ENCODE results near the gene NRCAM. TPM values are rescaled to one million over a fixed set of nuclear protein-coding genes. Genes with fewer than 3 reads are reported as not detected.

Gene NRCAM
- total RNA-seq, 1 experiment from 2014 or later: 2.7 TPM

GRCh38 chr7:108402865-108403264 is 53.4 kb downstream of the NRCAM start:
- TF ChIP-seq, protein P1, sequence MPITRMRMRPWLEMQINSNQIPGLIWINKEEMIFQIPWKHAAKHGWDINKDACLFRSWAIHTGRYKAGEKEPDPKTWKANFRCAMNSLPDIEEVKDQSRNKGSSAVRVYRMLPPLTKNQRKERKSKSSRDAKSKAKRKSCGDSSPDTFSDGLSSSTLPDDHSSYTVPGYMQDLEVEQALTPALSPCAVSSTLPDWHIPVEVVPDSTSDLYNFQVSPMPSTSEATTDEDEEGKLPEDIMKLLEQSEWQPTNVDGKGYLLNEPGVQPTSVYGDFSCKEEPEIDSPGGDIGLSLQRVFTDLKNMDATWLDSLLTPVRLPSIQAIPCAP (CRISPR knock-in tag; IDR thresholded peaks at IDR 0.05): no peak
- TF ChIP-seq HMGXB4 (CRISPR knock-in tag; IDR thresholded peaks at IDR 0.05) (no peak), ZNF263 (CRISPR knock-in tag; IDR thresholded peaks at IDR 0.05; ENCODE audit: low read depth) (no peak), CREM (CRISPR knock-in tag; IDR thresholded peaks at IDR 0.05) (no peak), TEAD4 (CRISPR knock-in tag; IDR thresholded peaks at IDR 0.05) (no peak), RELA (CRISPR knock-in tag; IDR thresholded peaks at IDR 0.05; ENCODE audit: borderline replicate concordance) (no peak), RORB (CRISPR knock-in tag; IDR thresholded peaks at IDR 0.05) (no peak), AR (CRISPR knock-in tag; IDR thresholded peaks at IDR 0.05) (no peak), ZNF232 (CRISPR knock-in tag; IDR thresholded peaks at IDR 0.05) (no peak), NFE2L1 (CRISPR knock-in tag; IDR thresholded peaks at IDR 0.05) (no peak), ZBTB43 (CRISPR knock-in tag; IDR thresholded peaks at IDR 0.05) (no peak), OVOL2 (CRISPR knock-in tag; IDR thresholded peaks at IDR 0.05; ENCODE audit: borderline replicate concordance) (no peak), MYBL2 (CRISPR knock-in tag; IDR thresholded peaks at IDR 0.05) (no peak), ZNF423 (CRISPR knock-in tag; IDR thresholded peaks at IDR 0.05) (no peak), ATF6 (CRISPR knock-in tag; IDR thresholded peaks at IDR 0.05) (no peak), SOX15 (CRISPR knock-in tag; IDR thresholded peaks at IDR 0.05) (no peak), ZNF121 (CRISPR knock-in tag; IDR thresholded peaks at IDR 0.05) (no peak), GTF2I (CRISPR knock-in tag; conservative IDR thresholded peaks at IDR 0.05) (no peak)
- TF ChIP-seq, protein P2, sequence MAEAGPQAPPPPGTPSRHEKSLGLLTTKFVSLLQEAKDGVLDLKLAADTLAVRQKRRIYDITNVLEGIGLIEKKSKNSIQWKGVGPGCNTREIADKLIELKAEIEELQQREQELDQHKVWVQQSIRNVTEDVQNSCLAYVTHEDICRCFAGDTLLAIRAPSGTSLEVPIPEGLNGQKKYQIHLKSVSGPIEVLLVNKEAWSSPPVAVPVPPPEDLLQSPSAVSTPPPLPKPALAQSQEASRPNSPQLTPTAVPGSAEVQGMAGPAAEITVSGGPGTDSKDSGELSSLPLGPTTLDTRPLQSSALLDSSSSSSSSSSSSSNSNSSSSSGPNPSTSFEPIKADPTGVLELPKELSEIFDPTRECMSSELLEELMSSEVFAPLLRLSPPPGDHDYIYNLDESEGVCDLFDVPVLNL (CRISPR knock-in tag; IDR thresholded peaks at IDR 0.05; ENCODE audit: borderline replicate concordance, low read depth): no peak
- ATAC-seq (no peak), DNase-seq (ENCODE audit: low spot score) (no peak)
- H3K36me3 Mint-ChIP-seq: no peaks in the 10 kb centered on the region
- ChIA-PET CTCF (interaction anchor here (1.2 kb wide), 1 partner anchor 17 kb away, joined by 3 read pairs; no protein-coding TSS in a partner anchor), POLR2A (interaction anchor here (0.6 kb wide), 1 partner anchor 104 kb away, joined by 3 read pairs; no protein-coding TSS in a partner anchor)
- H3K4me1 Mint-ChIP-seq: no peaks in the 10 kb centered on the region
- no peaks in the 10 kb centered on the region for H3K27me3 Mint-ChIP-seq (ENCODE audit: low read depth)
- no peak overlapping the region for H3K4me3 Mint-ChIP-seq
- no peak overlapping the region for H3K27ac Mint-ChIP-seq
- no peaks in the 10 kb centered on the region for H3K9me3 Mint-ChIP-seq
